SK-N-MC (cell line): ENCODE data around the gene BICDL1.

Source experiments
- EZH2 ChIP-seq: fragments of 200-600 bp; sonication (generic); IDR thresholded peaks from one replicate; pipeline ENCODE4 v1.6.1; 2017; ENCODE audit warnings: antibody characterized with exemption
- FOXP2 ChIP-seq: optimal IDR thresholded peaks from 2 replicates; pipeline ENCODE3; 2011; ENCODE audit warnings: mild to moderate bottlenecking, moderate library complexity; ENCODE audit not compliant: insufficient read depth; ENCODE audit errors: extremely low read length, control extremely low read depth
- POLR2AphosphoS5 ChIP-seq: IDR thresholded peaks from 2 replicates; pipeline ENCODE4 v1.6.1; 2012; ENCODE audit warnings: mild to moderate bottlenecking, low read depth, low read length, borderline replicate concordance

DNA sequence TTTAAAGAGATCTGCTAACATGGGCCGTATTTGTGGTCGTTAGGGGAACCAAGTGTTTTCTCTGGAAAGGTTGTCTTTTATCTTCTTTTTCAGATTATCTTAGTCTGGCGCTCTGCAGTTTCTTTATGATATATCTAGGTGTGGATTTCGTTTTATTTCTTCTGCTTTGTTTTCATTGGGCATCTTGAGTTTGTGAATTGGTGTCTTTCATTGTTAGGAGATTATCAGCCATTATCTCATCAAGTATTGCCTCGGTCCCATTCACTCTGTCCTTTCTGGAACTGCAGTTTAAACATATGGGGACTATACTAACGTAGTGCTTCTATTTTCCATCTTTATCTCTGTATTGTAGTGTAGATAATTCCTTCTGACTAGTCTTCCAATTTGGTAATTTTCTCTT is 60.4 kb downstream of the BICDL1 start:
- no peak for TF ChIP-seq EZH2
- TF ChIP-seq POLR2AphosphoS5, result no peak
- TF ChIP-seq FOXP2, result no peak
